B cell (primary cell): ENCODE data around the gene GNPAT. TPM values are rescaled to one million over a fixed set of nuclear protein-coding genes. Genes with fewer than 3 reads are reported as not detected.

Source experiments
- ATAC-seq: fragments of 200-7000 bp; cut with Tn5 transposase; one replicate; pipeline ENCODE4 v1.10.0; 2021; ENCODE audit warnings: low read depth, mild to moderate bottlenecking, moderate number of reproducible peaks, moderate library complexity
- CTCF ChIA-PET: fragments of 350-600 bp; sonication (Branson Sonifier 250); formaldehyde crosslinking; loops from one replicate; lab custom pipeline; 2021; ENCODE audit warnings: antibody characterized with exemption, inconsistent platforms; lab: Charles Lee
- POLR2A ChIA-PET: fragments of 350-600 bp; sonication (Branson Sonifier 250); formaldehyde crosslinking; loops from one replicate; lab custom pipeline; 2021; ENCODE audit warnings: antibody characterized with exemption; lab: Charles Lee
- DNase-seq: peaks from one replicate; pipeline ENCODE4 v3.0.0; 2013
- H2AFZ ChIP-seq: 2 replicates; pipeline ENCODE4 v1.6.1; 2012; ENCODE audit warnings: mild to moderate bottlenecking, low read depth, low read length; ENCODE audit not compliant: insufficient read depth, poor library complexity, severe bottlenecking
- H3K27ac ChIP-seq, 2 donors: 1 replicate in 1 of 2; 2 replicates in 1 of 2; pipeline ENCODE4 v1.5.1; 2012 to 2013; ENCODE audit warnings: low read length in 2 of 2, mild to moderate bottlenecking in 2 of 2, moderate library complexity in 1 of 2
- H3K27me3 ChIP-seq, 4 experiments: fragments of 200-600 bp in 1 of 4; sonication (generic) in 1 of 4; replicated peaks in 1 of 4; 1 replicate in 2 of 4; 2 replicates in 2 of 4; pipeline versions ENCODE4 v1.6.1 to v1.7.0; 2013 to 2016; ENCODE audit warnings: low read length in 3 of 4, mild to moderate bottlenecking in 2 of 4, mixed read lengths in 1 of 4, moderate library complexity in 1 of 4; ENCODE audit not compliant: insufficient read depth in 4 of 4, control insufficient read depth in 3 of 4; ENCODE audit errors: control extremely low read depth in 1 of 4
- H3K36me3 ChIP-seq, 2 experiments: replicated peaks in 1 of 2; 1 replicate in 1 of 2; 2 replicates in 1 of 2; pipeline versions ENCODE4 v1.6.1 to v1.7.1; 2013; ENCODE audit warnings: low read length in 1 of 2; ENCODE audit not compliant: insufficient read depth in 2 of 2, control insufficient read depth in 1 of 2; ENCODE audit errors: control extremely low read depth in 1 of 2, extremely low read depth in 1 of 2
- H3K4me1 ChIP-seq, 2 donors: fragments of 200-600 bp in 1 of 2; sonication (generic) in 1 of 2; 1 replicate in 1 of 2; 2 replicates in 1 of 2; pipeline versions ENCODE4 v1.5.1 to v1.6.1; 2013 to 2017; ENCODE audit warnings: low read length in 2 of 2; ENCODE audit not compliant: control insufficient read depth in 2 of 2, insufficient read depth in 2 of 2
- H3K4me2 ChIP-seq: replicated peaks from 2 replicates; pipeline ENCODE3; 2012; ENCODE audit warnings: mild to moderate bottlenecking, low read depth, low read length; ENCODE audit not compliant: poor library complexity, severe bottlenecking
- H3K4me3 ChIP-seq, 5 experiments: fragments of 200-600 bp in 1 of 5; sonication (generic) in 1 of 5; 1 replicate in 3 of 5; 2 replicates in 2 of 5; pipeline versions ENCODE4 v1.5.1 to v1.7.0; 2011 to 2016; ENCODE audit warnings: low read length in 4 of 5, mild to moderate bottlenecking in 4 of 5, low read depth in 2 of 5, control low read depth in 1 of 5, moderate library complexity in 1 of 5; ENCODE audit not compliant: insufficient read depth in 1 of 5; ENCODE audit errors: control extremely low read depth in 1 of 5, extremely low read depth in 1 of 5
- H3K79me2 ChIP-seq: fragments of 200-600 bp; sonication (generic); one replicate; pipeline ENCODE4 v1.6.0; 2016; ENCODE audit warnings: low read length; ENCODE audit not compliant: control insufficient read depth, insufficient read depth
- H3K9ac ChIP-seq: fragments of 200-600 bp; sonication (generic); 2 replicates; pipeline ENCODE4 v1.6.1; 2017; ENCODE audit warnings: mild to moderate bottlenecking, low read length, moderate library complexity
- H3K9me3 ChIP-seq, 3 donors: one replicate each; pipeline versions ENCODE4 v1.6.1 to v1.7.1; 2013; ENCODE audit warnings: low read length in 2 of 3; ENCODE audit not compliant: control insufficient read depth in 2 of 3, insufficient read depth in 1 of 3; ENCODE audit errors: control extremely low read depth in 1 of 3
- H4K20me1 ChIP-seq: 2 replicates; pipeline ENCODE4 v1.6.0; 2012; ENCODE audit warnings: mild to moderate bottlenecking, low read length; ENCODE audit not compliant: insufficient read depth, control insufficient read depth, poor library complexity, severe bottlenecking
- H3K27ac Mint-ChIP-seq: one replicate; pipeline ENCODE4 v1.8.0; 2021; ENCODE audit warnings: mixed read lengths
- H3K27me3 Mint-ChIP-seq: one replicate; pipeline ENCODE4 v1.8.0; 2021; ENCODE audit warnings: mixed read lengths
- H3K4me1 Mint-ChIP-seq: one replicate; pipeline ENCODE4 v1.8.0; 2021; ENCODE audit warnings: mixed read lengths
- H3K4me3 Mint-ChIP-seq: one replicate; pipeline ENCODE4 v1.8.0; 2021; ENCODE audit warnings: mixed read lengths
- H3K9me3 Mint-ChIP-seq: one replicate; pipeline ENCODE4 v1.8.0; 2022; ENCODE audit warnings: mixed read lengths; ENCODE audit not compliant: insufficient read depth
- EZH2 ChIP-seq: IDR thresholded peaks from 2 replicates; pipeline ENCODE4 v1.6.1; 2012; ENCODE audit warnings: borderline replicate concordance, low read depth, mild to moderate bottlenecking, moderate library complexity, low read length; ENCODE audit not compliant: insufficient read depth, poor library complexity, severe bottlenecking
- WGBS: methylation state at CpG from one replicate; pipeline ENCODE4 v1.1.5; 2013; ENCODE audit warnings: missing lambda C conversion rate; ENCODE audit not compliant: insufficient coverage; 5-methylcytosine and 5-hydroxymethylcytosine counted together
- intact Hi-C: fragments of 100-400 bp; cut with micrococcal nuclease; formaldehyde crosslinking; loops from one replicate; pipeline ENCODE4 v1.10.0; 2022
- polyA plus RNA-seq: library from polyadenylated mRNA; depleted of rRNA; stranded (reverse); fragments of >200 nt; gene quantifications from 2 replicates; pipeline ENCODE4 v1.2.3, GENCODE V29; 2012
- total RNA-seq, 2 donors: library from RNA; stranded (reverse); fragments of 120-200 nt in 1 of 2; gene quantifications; 1 replicate in 1 of 2; 2 replicates in 1 of 2; pipeline versions ENCODE4 v1.2.3 to v1.2.4, GENCODE V29; 2013 to 2022
- TF ChIP-seq, protein P1 (sequence below): fragments of 200-600 bp; IDR thresholded peaks from one replicate; pipeline ENCODE4 v1.8.0; 2022; ENCODE audit warnings: antibody characterized with exemption, mild to moderate bottlenecking

The GNPAT gene
- total and polyA plus RNA-seq, 2 donors (not counting 1 experiment from before 2014, with no cell fraction given): 19.5 to 49.0 TPM

GRCh38 chr1:231284441-231284840 is 43.4 kb downstream of the GNPAT start:
- Histone ChIP-seq H3K4me2 (no peak overlapping the region), H3K4me3 (no peak overlapping the region), H3K4me1 (no peaks in the 10 kb centered on the region), H3K9ac (no peak overlapping the region), H3K27ac (no peak overlapping the region), H4K20me1 (no peaks in the 10 kb centered on the region), H3K36me3 (no peaks in the 10 kb centered on the region), H3K9me3 (no peaks in the 10 kb centered on the region), H3K79me2 (no peaks in the 10 kb centered on the region), H2AFZ (no peak overlapping the region), H3K27me3 (no peaks in the 10 kb centered on the region)
- CTCF ChIA-PET: interaction anchor here (1.0 kb wide), 1 partner anchor 24 kb away, joined by 3 read pairs; no protein-coding TSS in a partner anchor
- DNase-seq (no peak), ATAC-seq (no peak)
- intact Hi-C loops: no loop called here
- peaks cover 4% of the 10 kb centered on the region for H3K4me1 Mint-ChIP-seq
- H3K27me3 Mint-ChIP-seq: no peaks in the 10 kb centered on the region
- no peak overlapping the region for H3K4me3 Mint-ChIP-seq
- WGBS: no CpG with 5 or more reads among the region's 6 CpGs
- no peaks in the 10 kb centered on the region for H3K9me3 Mint-ChIP-seq
- no peak overlapping the region for H3K27ac Mint-ChIP-seq
- TF ChIP-seq EZH2: no peak
- TF ChIP-seq, protein P1, sequence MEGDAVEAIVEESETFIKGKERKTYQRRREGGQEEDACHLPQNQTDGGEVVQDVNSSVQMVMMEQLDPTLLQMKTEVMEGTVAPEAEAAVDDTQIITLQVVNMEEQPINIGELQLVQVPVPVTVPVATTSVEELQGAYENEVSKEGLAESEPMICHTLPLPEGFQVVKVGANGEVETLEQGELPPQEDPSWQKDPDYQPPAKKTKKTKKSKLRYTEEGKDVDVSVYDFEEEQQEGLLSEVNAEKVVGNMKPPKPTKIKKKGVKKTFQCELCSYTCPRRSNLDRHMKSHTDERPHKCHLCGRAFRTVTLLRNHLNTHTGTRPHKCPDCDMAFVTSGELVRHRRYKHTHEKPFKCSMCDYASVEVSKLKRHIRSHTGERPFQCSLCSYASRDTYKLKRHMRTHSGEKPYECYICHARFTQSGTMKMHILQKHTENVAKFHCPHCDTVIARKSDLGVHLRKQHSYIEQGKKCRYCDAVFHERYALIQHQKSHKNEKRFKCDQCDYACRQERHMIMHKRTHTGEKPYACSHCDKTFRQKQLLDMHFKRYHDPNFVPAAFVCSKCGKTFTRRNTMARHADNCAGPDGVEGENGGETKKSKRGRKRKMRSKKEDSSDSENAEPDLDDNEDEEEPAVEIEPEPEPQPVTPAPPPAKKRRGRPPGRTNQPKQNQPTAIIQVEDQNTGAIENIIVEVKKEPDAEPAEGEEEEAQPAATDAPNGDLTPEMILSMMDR: no peak
- POLR2A ChIA-PET: no interaction called here

GRCh38 chr1:231286603-231287002 is 45.6 kb downstream of the GNPAT start:
- H3K4me3 ChIP-seq: no peak overlapping the region
- no peaks in the 10 kb centered on the region for H4K20me1 ChIP-seq
- WGBS: 95% methylated on average over 5 of the region's 6 CpGs
- ChIA-PET POLR2A (no interaction called here), CTCF (no interaction called here)
- no peaks in the 10 kb centered on the region for H3K79me2 ChIP-seq
- Mint-ChIP-seq H3K27me3 (no peaks in the 10 kb centered on the region), H3K9me3 (no peaks in the 10 kb centered on the region), H3K4me3 (no peak overlapping the region), H3K4me1 (peaks cover 4% of the 10 kb centered on the region), H3K27ac (no peak overlapping the region)
- H2AFZ ChIP-seq: no peak overlapping the region
- H3K27ac ChIP-seq: no peak overlapping the region
- no peaks in the 10 kb centered on the region for H3K27me3 ChIP-seq
- no peaks in the 10 kb centered on the region for H3K4me1 ChIP-seq
- H3K4me2 ChIP-seq: no peak overlapping the region
- DNase-seq (no peak), ATAC-seq (no peak)
- no peaks in the 10 kb centered on the region for H3K9me3 ChIP-seq
- no peaks in the 10 kb centered on the region for H3K36me3 ChIP-seq
- no peak for TF ChIP-seq EZH2
- TF ChIP-seq, protein P1: no peak
- intact Hi-C loops: no loop called here
- H3K9ac ChIP-seq: no peak overlapping the region
